Measurements from ENCODE around the gene DUS2. TPM values are rescaled to one million over a fixed set of nuclear protein-coding genes. Genes with fewer than 3 reads are reported as not detected.
A peak's percentile ranks its signal among the peaks of the same experiment; 100 is the strongest.

Gene DUS2
- total and polyA plus RNA-seq, 4 donors, result 6.9 to 10.7 (median 7.9) TPM

DNA sequence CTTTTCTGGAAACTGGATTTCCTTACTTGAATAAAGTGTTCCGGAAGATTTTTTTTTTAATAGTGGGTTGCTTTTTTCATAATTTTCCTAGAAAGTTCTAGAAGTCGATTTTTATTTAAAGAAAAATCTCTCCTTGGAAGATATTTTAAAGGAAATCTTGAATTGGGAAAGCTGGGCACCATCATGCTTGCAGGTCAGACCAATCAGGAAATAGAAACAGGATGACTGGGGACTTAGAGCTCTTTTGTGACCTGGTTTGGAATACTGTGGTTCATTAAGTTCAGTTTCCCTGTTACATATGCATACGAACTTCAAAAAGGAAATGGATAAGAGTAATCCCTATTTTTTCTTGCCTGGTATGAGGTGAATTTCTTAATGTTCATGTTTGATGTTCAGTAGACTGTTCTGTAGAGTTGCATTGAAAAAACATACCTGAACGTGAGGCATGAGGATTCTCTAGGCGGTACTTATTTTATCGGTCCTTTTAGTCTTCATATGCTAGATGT is 63.3 kb downstream of the DUS2 start (continued):
- no peak for TF ChIP-seq HNF4A (conservative IDR thresholded peaks at IDR 0.05)

DNA sequence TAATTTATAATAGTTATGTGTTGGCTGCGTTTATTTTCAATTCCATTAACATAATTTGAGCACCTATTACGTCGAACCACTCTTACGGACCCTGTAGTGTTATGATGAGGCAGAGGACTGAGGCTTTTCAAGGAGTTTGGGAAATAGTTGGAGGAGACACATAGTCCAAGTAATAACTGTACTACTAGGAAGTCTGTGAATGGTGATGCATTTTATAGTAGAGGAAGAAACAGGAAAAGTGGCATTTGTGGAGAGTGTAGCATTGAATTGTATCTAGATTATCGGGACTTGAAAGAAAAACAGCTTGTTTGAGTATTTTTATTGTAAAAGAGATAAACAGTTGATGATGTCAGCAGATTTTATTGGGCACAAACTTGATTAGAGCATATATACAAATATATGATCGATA is 63.8 kb downstream of the DUS2 start:
- DNase-seq (ENCODE audit: low spot score), result no peak
- Histone ChIP-seq H3K4me3 (ENCODE audit: low read depth in 1 of 3, low read length in 3 of 3) (peak overlapping the region; percentile 70 to 95 (median 94)), H3K9me3 (ENCODE audit: control insufficient read depth in 4 of 4, low read length in 3 of 4) (no peaks in the 10 kb centered on the region), H3K4me1 (ENCODE audit: control insufficient read depth in 4 of 4, insufficient read depth in 4 of 4, low read length in 3 of 4) (peaks cover 10 to 63% (median 41%) of the 10 kb centered on the region in 4 donors), H3K36me3 (ENCODE audit: control insufficient read depth in 4 of 4, insufficient read depth in 3 of 4, low read depth in 1 of 4, low read length in 3 of 4) (no peaks in the 10 kb centered on the region), H3K27ac (ENCODE audit: low read depth in 1 of 2, low read length in 2 of 2) (peak overlapping the region; percentile 92 to 96), H3K9ac (ENCODE audit: low read depth in 1 of 2, low read length in 2 of 2) (peak overlapping the region; percentile 98 to 99), H3K27me3 (ENCODE audit: control insufficient read depth in 4 of 4, insufficient read depth in 4 of 4, low read length in 3 of 4) (no peaks in the 10 kb centered on the region)
- TF ChIP-seq TAF1 (conservative IDR thresholded peaks at IDR 0.05), result no peak
- 2% methylated on average over 6 of the region's 6 CpGs for WGBS

DNA sequence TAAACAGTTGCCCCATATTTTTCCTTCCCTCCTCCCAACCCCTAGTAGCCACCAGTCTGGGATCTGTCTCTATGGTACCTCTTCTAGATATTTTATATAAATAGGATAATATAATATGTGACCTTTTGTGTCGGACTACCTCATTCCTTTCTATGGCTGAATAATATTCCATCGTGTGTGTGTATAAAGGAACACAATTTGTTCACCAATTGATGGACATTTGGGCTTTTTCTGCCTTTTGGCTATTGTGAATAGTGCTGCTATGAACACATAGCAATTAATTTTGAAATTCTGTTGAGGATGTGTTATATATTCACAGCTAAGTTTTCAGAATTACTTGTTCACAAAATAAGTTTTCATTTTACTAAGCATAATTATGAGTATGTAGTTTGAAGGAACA is 64.6 kb downstream of the DUS2 start:
- TF ChIP-seq CTCF (IDR thresholded peaks at IDR 0.05; ENCODE audit: low read depth, low read length, missing input control), result no peak
- TF ChIP-seq ATF3 (IDR thresholded peaks at IDR 0.05), result no peak
- no peak for TF ChIP-seq RAD21 (IDR thresholded peaks at IDR 0.05)
- no peak for TF ChIP-seq HNF4G (IDR thresholded peaks at IDR 0.05)
- TF ChIP-seq, protein P1, sequence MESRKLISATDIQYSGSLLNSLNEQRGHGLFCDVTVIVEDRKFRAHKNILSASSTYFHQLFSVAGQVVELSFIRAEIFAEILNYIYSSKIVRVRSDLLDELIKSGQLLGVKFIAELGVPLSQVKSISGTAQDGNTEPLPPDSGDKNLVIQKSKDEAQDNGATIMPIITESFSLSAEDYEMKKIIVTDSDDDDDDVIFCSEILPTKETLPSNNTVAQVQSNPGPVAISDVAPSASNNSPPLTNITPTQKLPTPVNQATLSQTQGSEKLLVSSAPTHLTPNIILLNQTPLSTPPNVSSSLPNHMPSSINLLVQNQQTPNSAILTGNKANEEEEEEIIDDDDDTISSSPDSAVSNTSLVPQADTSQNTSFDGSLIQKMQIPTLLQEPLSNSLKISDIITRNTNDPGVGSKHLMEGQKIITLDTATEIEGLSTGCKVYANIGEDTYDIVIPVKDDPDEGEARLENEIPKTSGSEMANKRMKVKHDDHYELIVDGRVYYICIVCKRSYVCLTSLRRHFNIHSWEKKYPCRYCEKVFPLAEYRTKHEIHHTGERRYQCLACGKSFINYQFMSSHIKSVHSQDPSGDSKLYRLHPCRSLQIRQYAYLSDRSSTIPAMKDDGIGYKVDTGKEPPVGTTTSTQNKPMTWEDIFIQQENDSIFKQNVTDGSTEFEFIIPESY (IDR thresholded peaks at IDR 0.05), result no peak
- TF ChIP-seq GABPA (IDR thresholded peaks at IDR 0.05 in 1 of 2, conservative IDR thresholded peaks at IDR 0.05 in 1 of 2), result no peak
- no peak for TF ChIP-seq SP1 (IDR thresholded peaks at IDR 0.05)
- TF ChIP-seq FOXA1 (IDR thresholded peaks at IDR 0.05), result no peak
- TF ChIP-seq EGR1 (IDR thresholded peaks at IDR 0.05; ENCODE audit: low read depth in 2 of 2), result no peak
- no peak for TF ChIP-seq RXRA (IDR thresholded peaks at IDR 0.05)
- TF ChIP-seq TAF1 (conservative IDR thresholded peaks at IDR 0.05), result no peak
- TF ChIP-seq YY1 (IDR thresholded peaks at IDR 0.05), result no peak
- TF ChIP-seq MAX (IDR thresholded peaks at IDR 0.05), result no peak
- no peak for TF ChIP-seq NR2F2 (IDR thresholded peaks at IDR 0.05)
- no peak for TF ChIP-seq REST (IDR thresholded peaks at IDR 0.05)
- no peak for TF ChIP-seq JUND (IDR thresholded peaks at IDR 0.05)
- TF ChIP-seq HNF4A (conservative IDR thresholded peaks at IDR 0.05), result no peak
- no peak for TF ChIP-seq FOXA2 (IDR thresholded peaks at IDR 0.05)
- peaks cover 11 to 56% (median 34%) of the 10 kb centered on the region in 4 donors for H3K4me1 ChIP-seq (ENCODE audit: control insufficient read depth in 4 of 4, insufficient read depth in 4 of 4, low read length in 3 of 4)
- H3K36me3 ChIP-seq (ENCODE audit: control insufficient read depth in 4 of 4, insufficient read depth in 3 of 4, low read depth in 1 of 4, low read length in 3 of 4), result no peaks in the 10 kb centered on the region
- no peaks in the 10 kb centered on the region for H3K9me3 ChIP-seq (ENCODE audit: control insufficient read depth in 4 of 4, low read length in 3 of 4)
- 77% methylated on average over 2 of the region's 2 CpGs for WGBS
- DNase-seq (ENCODE audit: low spot score), result no peak
- H3K9ac ChIP-seq (ENCODE audit: low read depth in 1 of 2, low read length in 2 of 2), result no peak overlapping the region
- H3K27ac ChIP-seq (ENCODE audit: low read depth in 1 of 2, low read length in 2 of 2), result no peak overlapping the region
- H3K4me3 ChIP-seq (ENCODE audit: low read depth in 1 of 3, low read length in 3 of 3), result peak overlapping the region in 1 of 3 donors; percentile 8
- no peaks in the 10 kb centered on the region for H3K27me3 ChIP-seq (ENCODE audit: control insufficient read depth in 4 of 4, insufficient read depth in 4 of 4, low read length in 3 of 4)
